ENCODE measurements around the gene KCNK15. TPM values are rescaled to one million over a fixed set of nuclear protein-coding genes. Genes with fewer than 3 reads are reported as not detected.

Gene KCNK15
- polyA plus RNA-seq, 1 donor (not counting 4 experiments of a cell fraction or from before 2014, with no cell fraction given): not detected

GRCh38 chr20:44701118-44701857, 44.4 kb upstream of the KCNK15 start:
- Histone ChIP-seq H3K4me3 (ENCODE audit: control insufficient read depth in 2 of 3, extremely low read depth in 1 of 3, insufficient read depth in 2 of 3, low read depth in 1 of 3, low read length in 3 of 3) (no peak overlapping the region), H3K4me1 (ENCODE audit: control insufficient read depth, extremely low read depth, insufficient read depth, low read length) (no peaks in the 10 kb centered on the region), H3K27ac (ENCODE audit: control insufficient read depth, insufficient read depth, low read length) (no peak overlapping the region), H3K9ac (ENCODE audit: control insufficient read depth, extremely low read depth, insufficient read depth, low read length) (no peak overlapping the region), H3K79me2 (ENCODE audit: control insufficient read depth, insufficient read depth, low read length) (no peaks in the 10 kb centered on the region), H2AFZ (ENCODE audit: control insufficient read depth, low read length) (no peak overlapping the region), H3K27me3 (ENCODE audit: control insufficient read depth, extremely low read depth, insufficient read depth, low read length) (no peaks in the 10 kb centered on the region), H4K20me1 (ENCODE audit: control insufficient read depth, extremely low read depth, insufficient read depth, low read length) (no peaks in the 10 kb centered on the region), H3K4me2 (ENCODE audit: control insufficient read depth, extremely low read depth, insufficient read depth, low read depth, low read length) (no peak overlapping the region), H3K9me1 (ENCODE audit: control insufficient read depth, extremely low read depth, insufficient read depth, low read length) (no peaks in the 10 kb centered on the region), H3K36me3 (ENCODE audit: control insufficient read depth in 2 of 2, extremely low read depth in 1 of 2, insufficient read depth in 2 of 2, low read length in 2 of 2) (no peaks in the 10 kb centered on the region), H3K9me3 (ENCODE audit: control insufficient read depth, low read depth, low read length) (no peaks in the 10 kb centered on the region)
- TF ChIP-seq EZH2 (IDR thresholded peaks at IDR 0.05; ENCODE audit: low read length) (no peak), CTCF (optimal IDR thresholded peaks at IDR 0.05 in 1 of 3, IDR thresholded peaks at IDR 0.05 in 1 of 3, conservative IDR thresholded peaks at IDR 0.05 in 1 of 3; ENCODE audit: extremely low read depth in 1 of 3, insufficient read depth in 2 of 3, low read length in 3 of 3) (no peak)
- dilution Hi-C loops (cut with MboI; ENCODE audit: extremely low pct_ligation_motif_present, low sequenced_read_pairs): no loop called here
- FAIRE-seq (no peak), DNase-seq (ENCODE audit: low read depth, low spot score) (no peak)

- H2AFZ ChIP-seq (ENCODE audit: control insufficient read depth, low read length): no peak overlapping the region
- no peaks in the 10 kb centered on the region for H3K27me3 ChIP-seq (ENCODE audit: control insufficient read depth, extremely low read depth, insufficient read depth, low read length)
- FAIRE-seq: no peak
- H3K36me3 ChIP-seq (ENCODE audit: control insufficient read depth in 2 of 2, extremely low read depth in 1 of 2, insufficient read depth in 2 of 2, low read length in 2 of 2): no peaks in the 10 kb centered on the region
- no peak for DNase-seq (ENCODE audit: low read depth, low spot score)
- H3K79me2 ChIP-seq (ENCODE audit: control insufficient read depth, insufficient read depth, low read length): no peaks in the 10 kb centered on the region
- no peak overlapping the region for H3K4me3 ChIP-seq (ENCODE audit: control insufficient read depth in 2 of 3, extremely low read depth in 1 of 3, insufficient read depth in 2 of 3, low read depth in 1 of 3, low read length in 3 of 3)
- no peak overlapping the region for H3K27ac ChIP-seq (ENCODE audit: control insufficient read depth, insufficient read depth, low read length)
- H3K9ac ChIP-seq (ENCODE audit: control insufficient read depth, extremely low read depth, insufficient read depth, low read length): no peak overlapping the region
- H3K4me1 ChIP-seq (ENCODE audit: control insufficient read depth, extremely low read depth, insufficient read depth, low read length): no peaks in the 10 kb centered on the region
- no peaks in the 10 kb centered on the region for H3K9me1 ChIP-seq (ENCODE audit: control insufficient read depth, extremely low read depth, insufficient read depth, low read length)
- dilution Hi-C loops (cut with MboI; ENCODE audit: extremely low pct_ligation_motif_present, low sequenced_read_pairs): no loop called here
- TF ChIP-seq CTCF (optimal IDR thresholded peaks at IDR 0.05 in 1 of 3, IDR thresholded peaks at IDR 0.05 in 1 of 3, conservative IDR thresholded peaks at IDR 0.05 in 1 of 3; ENCODE audit: extremely low read depth in 1 of 3, insufficient read depth in 2 of 3, low read length in 3 of 3) (no peak), EZH2 (IDR thresholded peaks at IDR 0.05; ENCODE audit: low read length) (no peak)
- no peaks in the 10 kb centered on the region for H3K9me3 ChIP-seq (ENCODE audit: control insufficient read depth, low read depth, low read length)
- H4K20me1 ChIP-seq (ENCODE audit: control insufficient read depth, extremely low read depth, insufficient read depth, low read length): no peaks in the 10 kb centered on the region
- H3K4me2 ChIP-seq (ENCODE audit: control insufficient read depth, extremely low read depth, insufficient read depth, low read depth, low read length): no peak overlapping the region
Observed at GRCh38 chr20:44701858-44702256, 43.8 kb upstream of the KCNK15 start.

Data from keratinocyte (primary cell).